Sigmoid colon (tissue), 3 donors: Measurements from ENCODE around the gene NFE2L1.
"Not testable (repeated sequence)": the region's sequence is repeated elsewhere in the genome, so short reads cannot be mapped to it uniquely, and the experiment has no call there.

Experiments used
- POLR2A ChIP-seq, 2 donors: fragments of 450-650 bp; IDR thresholded peaks; one replicate each; pipeline ENCODE4 v1.6.1; 2016; ENCODE audit warnings: antibody characterized with exemption in 2 of 2, mild to moderate bottlenecking in 2 of 2, moderate library complexity in 2 of 2
- TF ChIP-seq, protein P1 (sequence below), 4 experiments: fragments of 450-650 bp in 3 of 4; fragments of 200-600 bp in 1 of 4; IDR thresholded peaks; one replicate each; pipeline ENCODE4 v1.5.1; 2016 to 2019; ENCODE audit warnings: antibody characterized with exemption in 4 of 4, mild to moderate bottlenecking in 3 of 4, moderate library complexity in 2 of 4

DNA sequence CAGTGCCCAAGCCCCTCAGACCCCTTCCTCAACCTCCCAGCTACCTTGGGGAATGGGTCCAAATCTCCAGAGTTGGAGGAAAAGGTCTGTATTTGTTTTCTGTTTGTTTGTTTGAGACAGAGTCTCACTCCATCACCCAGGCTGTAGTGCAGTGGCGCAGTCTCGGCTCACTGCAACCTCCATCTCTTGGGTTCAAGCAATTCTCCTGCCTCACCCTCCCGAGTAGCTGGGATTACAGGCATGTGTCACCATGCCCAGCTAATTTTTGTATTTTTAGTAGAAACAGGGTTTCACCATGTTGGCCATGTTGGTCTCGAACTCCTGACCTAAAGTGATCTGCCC lies 30.4 kb upstream of the NFE2L1 start:
- TF ChIP-seq, protein P1, sequence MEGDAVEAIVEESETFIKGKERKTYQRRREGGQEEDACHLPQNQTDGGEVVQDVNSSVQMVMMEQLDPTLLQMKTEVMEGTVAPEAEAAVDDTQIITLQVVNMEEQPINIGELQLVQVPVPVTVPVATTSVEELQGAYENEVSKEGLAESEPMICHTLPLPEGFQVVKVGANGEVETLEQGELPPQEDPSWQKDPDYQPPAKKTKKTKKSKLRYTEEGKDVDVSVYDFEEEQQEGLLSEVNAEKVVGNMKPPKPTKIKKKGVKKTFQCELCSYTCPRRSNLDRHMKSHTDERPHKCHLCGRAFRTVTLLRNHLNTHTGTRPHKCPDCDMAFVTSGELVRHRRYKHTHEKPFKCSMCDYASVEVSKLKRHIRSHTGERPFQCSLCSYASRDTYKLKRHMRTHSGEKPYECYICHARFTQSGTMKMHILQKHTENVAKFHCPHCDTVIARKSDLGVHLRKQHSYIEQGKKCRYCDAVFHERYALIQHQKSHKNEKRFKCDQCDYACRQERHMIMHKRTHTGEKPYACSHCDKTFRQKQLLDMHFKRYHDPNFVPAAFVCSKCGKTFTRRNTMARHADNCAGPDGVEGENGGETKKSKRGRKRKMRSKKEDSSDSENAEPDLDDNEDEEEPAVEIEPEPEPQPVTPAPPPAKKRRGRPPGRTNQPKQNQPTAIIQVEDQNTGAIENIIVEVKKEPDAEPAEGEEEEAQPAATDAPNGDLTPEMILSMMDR (IDR thresholded peaks at IDR 0.05): not testable (repeated sequence)
- not testable (repeated sequence) for TF ChIP-seq POLR2A (IDR thresholded peaks at IDR 0.05)
